Endometrial microvascular endothelial cells (primary cell): ENCODE data around the gene CNOT1. TPM values are rescaled to one million over a fixed set of nuclear protein-coding genes. Genes with fewer than 3 reads are reported as not detected.

Experiments used
- in situ Hi-C: cut with HindIII; loops from 2 replicates; pipeline ENCODE4 v1.10.0; 2017; ENCODE audit warnings: low sequenced_read_pairs, low pct_unique_long_range_greater_than_20kb; ENCODE audit errors: inconsistent ontology term
- total RNA-seq: library from RNA; depleted of rRNA; stranded (reverse); fragments of >200 nt; gene quantifications from one replicate; pipeline ENCODE4 v1.2.3, GENCODE V29; 2015; ENCODE audit errors: inconsistent ontology term

Gene CNOT1
- total RNA-seq, 1 donor from 2014 or later = 98.1 TPM

GRCh38 chr16:58535100-58535499, 94.5 kb downstream of the CNOT1 start:
- in situ Hi-C loops = no loop called here

- in situ Hi-C loops = no loop called here
These were observed 95.7 kb downstream of the CNOT1 start for GRCh38 chr16:58533751-58534470.

- in situ Hi-C loops = no loop called here
These were observed 97.2 kb downstream of the CNOT1 start for GRCh38 chr16:58532414-58532813.

GRCh38 chr16:58530179-58530578, 99.4 kb downstream of the CNOT1 start:
- in situ Hi-C loops = no loop called here

- in situ Hi-C loops = no loop called here
These were observed 109.9 kb downstream of the CNOT1 start for GRCh38 chr16:58519707-58520106.

- in situ Hi-C loops = no loop called here
These were observed 110.7 kb downstream of the CNOT1 start for GRCh38 chr16:58518980-58519368.

- in situ Hi-C loops = no loop called here
These were observed 111.3 kb downstream of the CNOT1 start for GRCh38 chr16:58518083-58518979.

- in situ Hi-C loops = no loop called here
These were observed 112.9 kb downstream of the CNOT1 start for GRCh38 chr16:58516768-58517107.

GRCh38 chr16:58515871-58516767, 113.5 kb downstream of the CNOT1 start:
- in situ Hi-C loops = no loop called here

- in situ Hi-C loops = no loop called here
These were observed 114.3 kb downstream of the CNOT1 start, which contains the start of gene SETD6 for GRCh38 chr16:58515125-58515870. TSS of gene SETD6 (plus strand) at chr16:58515517. CDS start at chr16:58515538, 21 bp downstream.

GRCh38 chr16:58513874-58514273, 115.8 kb downstream of the CNOT1 start:
- in situ Hi-C loops = no loop called here

GRCh38 chr16:58511933-58512815, 117.5 kb downstream of the CNOT1 start:
- in situ Hi-C loops = no loop called here

GRCh38 chr16:58510776-58511628, 118.6 kb downstream of the CNOT1 start:
- in situ Hi-C loops = no loop called here

GRCh38 chr16:58510097-58510775, 119.4 kb downstream of the CNOT1 start:
- in situ Hi-C loops = no loop called here

- in situ Hi-C loops = no loop called here
These were observed 120.2 kb downstream of the CNOT1 start for GRCh38 chr16:58509256-58510096.
